ENCODE data around the gene MRPS35.

- no peak for TF ChIP-seq POLR2A (IDR thresholded peaks at IDR 0.05)
- TF ChIP-seq, protein P1, sequence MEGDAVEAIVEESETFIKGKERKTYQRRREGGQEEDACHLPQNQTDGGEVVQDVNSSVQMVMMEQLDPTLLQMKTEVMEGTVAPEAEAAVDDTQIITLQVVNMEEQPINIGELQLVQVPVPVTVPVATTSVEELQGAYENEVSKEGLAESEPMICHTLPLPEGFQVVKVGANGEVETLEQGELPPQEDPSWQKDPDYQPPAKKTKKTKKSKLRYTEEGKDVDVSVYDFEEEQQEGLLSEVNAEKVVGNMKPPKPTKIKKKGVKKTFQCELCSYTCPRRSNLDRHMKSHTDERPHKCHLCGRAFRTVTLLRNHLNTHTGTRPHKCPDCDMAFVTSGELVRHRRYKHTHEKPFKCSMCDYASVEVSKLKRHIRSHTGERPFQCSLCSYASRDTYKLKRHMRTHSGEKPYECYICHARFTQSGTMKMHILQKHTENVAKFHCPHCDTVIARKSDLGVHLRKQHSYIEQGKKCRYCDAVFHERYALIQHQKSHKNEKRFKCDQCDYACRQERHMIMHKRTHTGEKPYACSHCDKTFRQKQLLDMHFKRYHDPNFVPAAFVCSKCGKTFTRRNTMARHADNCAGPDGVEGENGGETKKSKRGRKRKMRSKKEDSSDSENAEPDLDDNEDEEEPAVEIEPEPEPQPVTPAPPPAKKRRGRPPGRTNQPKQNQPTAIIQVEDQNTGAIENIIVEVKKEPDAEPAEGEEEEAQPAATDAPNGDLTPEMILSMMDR (IDR thresholded peaks at IDR 0.05): no peak
Measured at GRCh38 chr12:27785882-27786570, 75.4 kb downstream of the MRPS35 start.
